Measurements from ENCODE around the gene RGL4. TPM values are rescaled to one million over a fixed set of nuclear protein-coding genes. Genes with fewer than 3 reads are reported as not detected.
A peak's percentile ranks its signal among the peaks of the same experiment; 100 is the strongest.

RGL4 gene
- total and polyA plus RNA-seq, 2 of the 13 experiments (the other 11 are each of a cell fraction or from before 2014, with no cell fraction given) = not detected

GRCh38 chr22:23716811-23717801 is 26.3 kb downstream of the RGL4 start (continued):
- no peak for TF ChIP-seq SUZ12 (IDR thresholded peaks at IDR 0.05; ENCODE audit: low read depth, low read length)
- no peak for TF ChIP-seq RELA (CRISPR knock-in tag; IDR thresholded peaks at IDR 0.05)
- no peak for TF ChIP-seq JUNB (CRISPR knock-in tag; IDR thresholded peaks at IDR 0.05; ENCODE audit: borderline replicate concordance)
- TF ChIP-seq ZNF770 (CRISPR knock-in tag; IDR thresholded peaks at IDR 0.05) = no peak
- TF ChIP-seq NFYB (CRISPR knock-in tag; IDR thresholded peaks at IDR 0.05) = 0 out of 2 replicates have a peak, but pooled peaks have one; percentile 39
- TF ChIP-seq CC2D1A (CRISPR knock-in tag; IDR thresholded peaks at IDR 0.05) = no peak
- no peak for TF ChIP-seq ZMYM2 (CRISPR knock-in tag; IDR thresholded peaks at IDR 0.05)
- 0 out of 2 replicates have a peak, but pooled peaks have one; percentile 58 for TF ChIP-seq HNRNPL (IDR thresholded peaks at IDR 0.05; ENCODE audit: low read depth, low read length)
- TF ChIP-seq SMAD1 (CRISPR knock-in tag; IDR thresholded peaks at IDR 0.05; ENCODE audit: borderline replicate concordance, low read depth) = 0 out of 2 replicates have a peak, but pooled peaks have one; percentile 64
- TF ChIP-seq GMEB2 (CRISPR knock-in tag; IDR thresholded peaks at IDR 0.05; ENCODE audit: low read depth) = peak; percentile 87
- TF ChIP-seq STAT6 (CRISPR knock-in tag; IDR thresholded peaks at IDR 0.05; ENCODE audit: borderline replicate concordance) = no peak; the same call in 1 of the 2 replicates
- 0 out of 2 replicates have a peak, but pooled peaks have one; percentile 37 for TF ChIP-seq CREB3 (CRISPR knock-in tag; IDR thresholded peaks at IDR 0.05)
- TF ChIP-seq ZBTB7B (CRISPR knock-in tag; IDR thresholded peaks at IDR 0.05) = peak; percentile 81
- no peak for TF ChIP-seq ZC3H4 (CRISPR knock-in tag; IDR thresholded peaks at IDR 0.05; ENCODE audit: borderline replicate concordance)
- TF ChIP-seq ERF (CRISPR knock-in tag; IDR thresholded peaks at IDR 0.05) = peak; percentile 64; the same call in 1 of the 2 replicates
- TF ChIP-seq SNRNP70 (IDR thresholded peaks at IDR 0.05; ENCODE audit: low read depth, low read length) = no peak
- TF ChIP-seq MZF1 (CRISPR knock-in tag; IDR thresholded peaks at IDR 0.05; ENCODE audit: borderline replicate concordance) = no peak
- TF ChIP-seq SMC3 (IDR thresholded peaks at IDR 0.05; ENCODE audit: low read length) = no peak
- peak; percentile 68 for TF ChIP-seq SP4 (CRISPR knock-in tag; IDR thresholded peaks at IDR 0.05)
